Measurements from ENCODE around the gene RNPEPL1. TPM values are rescaled to one million over a fixed set of nuclear protein-coding genes. Genes with fewer than 3 reads are reported as not detected.

RNPEPL1 gene
- total and polyA plus RNA-seq, 7 donors = 23.1 to 136 (median 64.3) TPM

DNA sequence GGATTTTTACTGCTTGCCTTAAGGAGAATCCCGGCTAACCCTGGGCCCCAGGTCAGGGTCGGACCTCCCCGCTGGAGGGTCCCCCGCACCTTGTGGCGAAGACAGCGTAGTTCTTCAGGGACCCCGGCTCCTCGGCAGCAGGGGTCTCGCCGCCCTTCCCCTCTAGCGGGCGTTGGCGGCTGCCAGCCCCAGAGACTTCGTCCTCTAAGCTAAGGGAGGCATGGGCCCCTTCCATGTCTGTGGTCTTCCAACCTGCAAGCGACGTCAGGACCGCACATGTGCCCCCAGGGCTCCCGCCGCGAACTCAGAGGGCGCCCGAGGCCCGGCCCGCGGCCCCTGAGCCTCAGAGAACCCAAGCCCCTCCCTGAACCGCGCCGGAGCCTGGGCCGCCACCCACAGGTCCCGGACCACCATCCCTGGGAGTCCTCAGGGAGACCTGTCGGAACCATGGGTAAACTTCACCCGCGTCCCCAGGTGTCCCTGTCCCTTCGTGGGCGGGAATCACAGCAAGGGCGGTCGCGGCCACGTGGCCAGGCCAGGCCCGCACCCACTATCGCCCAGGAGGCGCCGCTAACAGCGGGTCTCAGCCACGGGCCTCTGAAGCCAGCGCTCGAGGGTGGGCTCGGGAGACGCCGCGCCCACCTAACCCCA, 11.1 kb upstream of the RNPEPL1 start:
- TF ChIP-seq, protein P1, sequence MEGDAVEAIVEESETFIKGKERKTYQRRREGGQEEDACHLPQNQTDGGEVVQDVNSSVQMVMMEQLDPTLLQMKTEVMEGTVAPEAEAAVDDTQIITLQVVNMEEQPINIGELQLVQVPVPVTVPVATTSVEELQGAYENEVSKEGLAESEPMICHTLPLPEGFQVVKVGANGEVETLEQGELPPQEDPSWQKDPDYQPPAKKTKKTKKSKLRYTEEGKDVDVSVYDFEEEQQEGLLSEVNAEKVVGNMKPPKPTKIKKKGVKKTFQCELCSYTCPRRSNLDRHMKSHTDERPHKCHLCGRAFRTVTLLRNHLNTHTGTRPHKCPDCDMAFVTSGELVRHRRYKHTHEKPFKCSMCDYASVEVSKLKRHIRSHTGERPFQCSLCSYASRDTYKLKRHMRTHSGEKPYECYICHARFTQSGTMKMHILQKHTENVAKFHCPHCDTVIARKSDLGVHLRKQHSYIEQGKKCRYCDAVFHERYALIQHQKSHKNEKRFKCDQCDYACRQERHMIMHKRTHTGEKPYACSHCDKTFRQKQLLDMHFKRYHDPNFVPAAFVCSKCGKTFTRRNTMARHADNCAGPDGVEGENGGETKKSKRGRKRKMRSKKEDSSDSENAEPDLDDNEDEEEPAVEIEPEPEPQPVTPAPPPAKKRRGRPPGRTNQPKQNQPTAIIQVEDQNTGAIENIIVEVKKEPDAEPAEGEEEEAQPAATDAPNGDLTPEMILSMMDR (IDR thresholded peaks at IDR 0.05) = no peak
- TF ChIP-seq POLR2AphosphoS5 (IDR thresholded peaks at IDR 0.05) = no peak
- no peak for TF ChIP-seq EP300 (IDR thresholded peaks at IDR 0.05)
- no peak for TF ChIP-seq POLR2A (IDR thresholded peaks at IDR 0.05)

DNA sequence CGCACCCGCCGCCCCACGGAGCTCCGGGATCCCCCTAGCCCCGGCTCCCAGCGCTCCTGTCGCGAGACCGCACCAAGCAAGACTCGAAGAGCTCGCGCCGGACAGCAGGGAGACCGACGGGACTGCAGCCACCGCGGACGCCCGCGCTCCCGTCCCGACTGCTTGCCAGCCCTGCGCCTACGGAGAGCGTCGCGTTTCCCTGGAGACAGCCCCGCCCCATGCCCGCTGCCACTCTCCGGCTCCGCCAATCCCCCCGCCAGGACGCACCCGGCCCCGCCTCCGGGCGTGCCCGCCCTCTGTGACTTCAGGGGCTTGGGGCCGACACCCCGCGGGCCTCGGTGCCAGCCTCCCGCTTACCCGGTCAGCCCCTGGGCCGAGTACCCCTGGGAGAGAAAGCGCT, 10.5 kb upstream of the RNPEPL1 start, which contains the start of gene ANKMY1:
ANKMY1 (minus strand) TSS at position 181 of the 400 bp plus-strand sequence. CDS start 653 bp downstream, outside the sequence.
- no peak for TF ChIP-seq EP300 (IDR thresholded peaks at IDR 0.05)
- no peak for TF ChIP-seq POLR2A (IDR thresholded peaks at IDR 0.05)
- TF ChIP-seq, protein P1 (IDR thresholded peaks at IDR 0.05) = no peak
- peaks cover 2 to 46% (median 38%) of the 10 kb centered on the region in 4 donors for H3K4me1 ChIP-seq
- peak within 1 kb of the TSS; percentile 13 to 53 (median 43) for H3K4me3 ChIP-seq
- intact Hi-C loops (cut with DNase I) = loop anchor here (5.0 kb wide), 2 partner anchors 39 to 326 kb away; no protein-coding TSS in a partner anchor
- peak; percentile 73 for DNase-seq
- peaks cover 0 to 19% (median 0%) of the 10 kb centered on the region in 3 donors for H3K27me3 ChIP-seq
- 7 to 8% methylated on average over 47 of the region's 47 CpGs for WGBS, 2 donors
- H3K9me3 ChIP-seq = no peaks in the 10 kb centered on the region
- no peak within 1 kb of the TSS for H3K27ac ChIP-seq
- peaks cover 0 to 6% (median 0%) of the 10 kb centered on the region in 4 donors for H3K36me3 ChIP-seq

More for the DNA sequence above, 11.1 kb upstream of the RNPEPL1 start:
- peaks cover 0 to 19% (median 0%) of the 10 kb centered on the region in 3 donors for H3K27me3 ChIP-seq
- H3K4me3 ChIP-seq = peak overlapping the region; percentile 13 to 53 (median 43)
- no peak for DNase-seq
- intact Hi-C loops (cut with DNase I) = loop anchor here (5.0 kb wide), 2 partner anchors 40 to 325 kb away; no protein-coding TSS in a partner anchor
- H3K36me3 ChIP-seq = peaks cover 0 to under 1% (median 0%) of the 10 kb centered on the region in 4 donors
- WGBS, 2 donors = 39 to 62% methylated on average over 51 of the region's 51 CpGs
- no peak overlapping the region for H3K27ac ChIP-seq
- H3K4me1 ChIP-seq = peaks cover 2 to 46% (median 36%) of the 10 kb centered on the region in 4 donors
- H3K9me3 ChIP-seq = no peaks in the 10 kb centered on the region

DNA sequence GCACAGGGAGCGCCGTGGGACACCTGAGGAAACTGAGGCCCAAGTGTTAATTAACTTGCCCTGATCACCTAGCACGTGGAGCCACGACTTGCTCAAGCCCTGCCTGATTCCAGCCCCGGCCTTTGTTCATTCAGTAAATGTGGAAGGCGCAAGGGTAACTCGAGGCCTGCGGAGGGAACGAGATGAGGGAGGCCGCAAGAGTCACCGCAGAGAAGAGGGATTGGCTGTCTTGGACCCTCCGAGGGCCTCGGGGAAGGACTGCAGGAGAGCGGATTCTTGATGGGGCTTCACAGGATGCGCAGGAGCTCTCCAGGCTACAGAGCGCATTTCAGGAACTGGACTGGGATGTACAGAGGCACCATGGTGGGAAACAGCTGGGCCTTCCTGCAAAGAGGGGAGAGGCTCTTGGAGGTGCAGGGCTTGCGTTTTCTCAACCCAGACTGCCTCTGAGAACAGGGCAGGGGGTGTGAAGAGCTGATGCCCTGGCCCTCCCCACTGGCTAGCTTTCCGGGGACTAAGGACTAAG, 10.0 kb upstream of the RNPEPL1 start:
- H3K27ac ChIP-seq = no peak overlapping the region
- H3K36me3 ChIP-seq = peaks cover 0 to 9% (median 0%) of the 10 kb centered on the region in 4 donors
- intact Hi-C loops (cut with DNase I) = loop anchor here (5.0 kb wide), 2 partner anchors 39 to 326 kb away; no protein-coding TSS in a partner anchor
- peaks cover 0 to 19% (median 0%) of the 10 kb centered on the region in 3 donors for H3K27me3 ChIP-seq
- no peaks in the 10 kb centered on the region for H3K9me3 ChIP-seq
- DNase-seq = peak; percentile 42
- peak overlapping the region in 3 of 4 donors; percentile 34 to 53 (median 52) for H3K4me3 ChIP-seq
- TF ChIP-seq, protein P1 (IDR thresholded peaks at IDR 0.05) = no peak
- no peak for TF ChIP-seq POLR2A (IDR thresholded peaks at IDR 0.05)
- 84 to 85% methylated on average over 18 of the region's 18 CpGs for WGBS, 2 donors
- H3K4me1 ChIP-seq = peaks cover 2 to 46% (median 38%) of the 10 kb centered on the region in 4 donors

DNA sequence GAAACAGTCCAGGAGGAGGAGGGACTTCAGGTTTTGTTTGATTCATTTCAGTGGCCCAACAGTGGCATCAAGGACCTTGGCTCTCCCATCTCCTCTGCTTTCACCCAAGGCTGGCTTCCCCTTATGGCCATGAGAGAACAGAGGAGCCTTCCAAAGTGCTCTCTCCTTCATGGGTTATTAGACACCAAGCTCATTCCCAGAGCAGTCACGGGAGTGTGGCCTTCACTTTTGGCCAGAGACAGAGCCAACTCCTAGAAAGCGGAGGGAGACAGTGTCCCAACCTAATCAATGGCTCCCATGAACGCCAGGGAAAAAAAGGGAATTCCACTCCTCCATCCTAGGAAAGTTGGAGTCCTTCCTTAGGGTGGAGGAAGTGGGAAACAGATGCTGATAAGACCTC, 9.0 kb upstream of the RNPEPL1 start:
- peaks cover 0 to 9% (median 0%) of the 10 kb centered on the region in 4 donors for H3K36me3 ChIP-seq
- peaks cover 0 to 19% (median 0%) of the 10 kb centered on the region in 3 donors for H3K27me3 ChIP-seq
- H3K27ac ChIP-seq = peak overlapping the region in 1 of 4 donors; percentile 100
- DNase-seq = peak; percentile 42
- H3K4me1 ChIP-seq = peaks cover 2 to 46% (median 38%) of the 10 kb centered on the region in 4 donors
- H3K4me3 ChIP-seq = no peak overlapping the region
- no peaks in the 10 kb centered on the region for H3K9me3 ChIP-seq
- intact Hi-C loops (cut with DNase I) = loop anchor here (5.0 kb wide), 2 partner anchors 38 to 327 kb away; no protein-coding TSS in a partner anchor
- TF ChIP-seq, protein P1 (IDR thresholded peaks at IDR 0.05) = no peak
- TF ChIP-seq POLR2AphosphoS5 (IDR thresholded peaks at IDR 0.05) = no peak
- 92 to 93% methylated on average over 3 of the region's 3 CpGs for WGBS, 2 donors

Data from sigmoid colon (tissue), 7 donors.